ENCODE results near the gene GSDMA. TPM values are rescaled to one million over a fixed set of nuclear protein-coding genes. Genes with fewer than 3 reads are reported as not detected.

Gene GSDMA
- total and polyA plus RNA-seq, 9 of the 15 experiments (the other 6 are each of a cell fraction or from before 2014, with no cell fraction given) = 0.04 to 0.13 (median 0.07) TPM; not detected in 2

DNA sequence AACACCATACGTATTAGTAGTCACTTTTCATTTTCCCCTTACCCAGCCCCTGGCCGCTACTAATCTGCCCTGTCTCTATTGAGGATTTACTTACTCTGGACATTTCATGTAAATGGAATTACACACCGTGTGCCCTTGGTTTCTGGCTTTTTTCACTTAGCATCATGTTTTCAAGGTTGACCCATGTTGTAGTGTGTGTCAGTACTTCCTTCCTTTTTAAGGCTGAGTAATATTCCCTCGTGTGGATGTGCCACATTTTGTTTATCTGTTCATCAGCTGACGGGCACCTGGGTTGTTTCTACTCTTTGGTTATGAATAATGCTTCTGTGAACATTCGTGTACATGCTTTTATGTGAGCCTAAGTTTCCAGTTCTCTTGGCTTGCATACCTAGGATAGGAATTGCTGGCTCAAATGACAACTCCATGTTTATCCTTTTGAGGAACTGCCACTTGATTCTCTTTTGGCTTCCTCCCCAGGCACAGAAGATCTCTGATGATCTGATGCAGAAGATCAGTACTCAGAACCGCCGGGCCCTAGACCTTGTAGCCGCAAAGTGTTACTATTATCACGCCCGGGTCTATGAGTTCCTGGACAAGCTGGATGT lies 25.5 kb downstream of the GSDMA start:
- ATAC-seq (no peak), DNase-seq (ENCODE audit: extremely low read depth in 1 of 4, low spot score in 3 of 4) (no peak), FAIRE-seq (no peak)
- Histone ChIP-seq H3K9me1 (ENCODE audit: control insufficient read depth, insufficient read depth, low read length) (no peaks in the 10 kb centered on the region), H3K4me1 (replicated peaks in 1 of 2; ENCODE audit: control insufficient read depth in 2 of 2, insufficient read depth in 2 of 2, low read length in 2 of 2) (no peaks in the 10 kb centered on the region), H3K4me2 (ENCODE audit: insufficient read depth, low read length) (no peak overlapping the region), H3K36me3 (ENCODE audit: control insufficient read depth, insufficient read depth, low read length) (peaks cover 99% of the 10 kb centered on the region), H3K27ac (ENCODE audit: extremely low read depth, low read depth, low read length) (no peak overlapping the region), H3K9ac (ENCODE audit: insufficient read depth in 1 of 2, low read depth in 2 of 2, low read length in 2 of 2) (no peak overlapping the region), H3K27me3 (ENCODE audit: control insufficient read depth in 2 of 2, insufficient read depth in 2 of 2, low read length in 2 of 2) (no peaks in the 10 kb centered on the region), H3K79me2 (ENCODE audit: control insufficient read depth, insufficient read depth, low read length) (peaks cover 12% of the 10 kb centered on the region), H4K20me1 (replicated peaks; ENCODE audit: control insufficient read depth, insufficient read depth, low read length) (no peaks in the 10 kb centered on the region), H2AFZ (ENCODE audit: low read depth, low read length) (no peak overlapping the region), H3K9me3 (replicated peaks; ENCODE audit: control insufficient read depth, insufficient read depth, low read depth, low read length) (no peaks in the 10 kb centered on the region), H3K4me3 (no peak overlapping the region)
- BruUV-seq (replicated peaks) = no TSS peak
- WGBS (ENCODE audit: insufficient coverage, low coverage, missing lambda C conversion rate) = 91% methylated on average over 11 of the region's 11 CpGs
- intact Hi-C loops (cut with micrococcal nuclease) (no loop called here), in situ Hi-C loops (cut with MboI) (no loop called here)
- no peak for TF ChIP-seq ETV5 (CRISPR knock-in tag; IDR thresholded peaks at IDR 0.05; ENCODE audit: low read depth)
- no peak for TF ChIP-seq NBN (IDR thresholded peaks at IDR 0.05; ENCODE audit: low read depth)
- POLR2A ChIA-PET = interaction anchor here (1.2 kb wide), 1 partner anchor 24 kb away, joined by 4 read pairs; no protein-coding TSS in a partner anchor
- CTCF ChIA-PET (ENCODE audit: low intra/inter-chr PET ratio) = no interaction called here

DNA sequence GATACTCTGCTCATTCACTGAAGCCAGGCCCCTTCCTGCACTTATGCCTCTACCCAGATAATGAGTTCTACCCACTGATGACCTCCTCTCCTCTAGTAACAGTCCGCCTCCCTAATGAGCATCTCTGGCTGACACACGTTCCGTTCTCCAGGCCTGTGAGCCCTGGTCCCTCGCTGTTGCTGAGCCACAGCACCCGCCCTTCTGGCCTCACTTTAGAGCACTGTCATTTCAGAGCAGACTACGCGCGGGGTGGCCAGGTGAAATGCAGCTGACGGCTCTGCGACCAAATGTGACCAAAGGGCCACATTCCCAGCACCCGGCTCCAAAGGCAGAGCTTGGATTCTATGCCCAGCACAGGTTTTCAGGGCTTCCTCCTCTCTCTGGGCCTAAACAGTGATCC lies 31.6 kb downstream of the GSDMA start:
- no peaks in the 10 kb centered on the region for H3K27me3 ChIP-seq (ENCODE audit: control insufficient read depth in 2 of 2, insufficient read depth in 2 of 2, low read length in 2 of 2)
- BruUV-seq (replicated peaks) = no TSS peak
- DNase-seq (ENCODE audit: extremely low read depth in 1 of 4, low spot score in 3 of 4) (no peak), ATAC-seq (no peak), FAIRE-seq (no peak)
- H3K27ac ChIP-seq (ENCODE audit: extremely low read depth, low read depth, low read length) = no peak overlapping the region
- no peak overlapping the region for H3K4me2 ChIP-seq (ENCODE audit: insufficient read depth, low read length)
- H3K9me1 ChIP-seq (ENCODE audit: control insufficient read depth, insufficient read depth, low read length) = no peaks in the 10 kb centered on the region
- H3K4me1 ChIP-seq (replicated peaks in 1 of 2; ENCODE audit: control insufficient read depth in 2 of 2, insufficient read depth in 2 of 2, low read length in 2 of 2) = peaks cover 0 to 3% of the 10 kb centered on the region in 2 experiments; a peak in 1 of 5 replicates
- H3K9ac ChIP-seq (ENCODE audit: insufficient read depth in 1 of 2, low read depth in 2 of 2, low read length in 2 of 2) = 0 out of 4 replicates have a peak overlapping the region, but pooled peaks of 1 of the 2 experiments have one; percentile 1
- 95% methylated on average over 10 of the region's 11 CpGs for WGBS (ENCODE audit: insufficient coverage, low coverage, missing lambda C conversion rate)
- no peaks in the 10 kb centered on the region for H3K79me2 ChIP-seq (ENCODE audit: control insufficient read depth, insufficient read depth, low read length)
- intact Hi-C loops (cut with micrococcal nuclease) = no loop called here
- CTCF ChIA-PET (ENCODE audit: low intra/inter-chr PET ratio) = no interaction called here
- in situ Hi-C loops (cut with MboI) = no loop called here
- no peaks in the 10 kb centered on the region for H3K9me3 ChIP-seq (replicated peaks; ENCODE audit: control insufficient read depth, insufficient read depth, low read depth, low read length)
- peaks cover 88% of the 10 kb centered on the region for H3K36me3 ChIP-seq (ENCODE audit: control insufficient read depth, insufficient read depth, low read length)
- POLR2A ChIA-PET = interaction anchor here (2.9 kb wide), 1 partner anchor 13 kb away, joined by 14 read pairs; the partner anchor contains the start of gene PSMD3
- TF ChIP-seq ZNF764 (CRISPR knock-in tag; IDR thresholded peaks at IDR 0.05; ENCODE audit: low read depth) = no peak
- peak; percentile 16; the same call in 1 of the 2 replicates for TF ChIP-seq RBFOX2 (IDR thresholded peaks at IDR 0.05; ENCODE audit: low read depth, low read length)
- no peak for TF ChIP-seq EP400 (IDR thresholded peaks at IDR 0.05)
- H3K4me3 ChIP-seq = no peak overlapping the region
- H4K20me1 ChIP-seq (replicated peaks; ENCODE audit: control insufficient read depth, insufficient read depth, low read length) = no peaks in the 10 kb centered on the region
- H2AFZ ChIP-seq (ENCODE audit: low read depth, low read length) = no peak overlapping the region

All from K562 (cell line).